ENCODE data around the gene ARID3C.

Gene ARID3C

DNA sequence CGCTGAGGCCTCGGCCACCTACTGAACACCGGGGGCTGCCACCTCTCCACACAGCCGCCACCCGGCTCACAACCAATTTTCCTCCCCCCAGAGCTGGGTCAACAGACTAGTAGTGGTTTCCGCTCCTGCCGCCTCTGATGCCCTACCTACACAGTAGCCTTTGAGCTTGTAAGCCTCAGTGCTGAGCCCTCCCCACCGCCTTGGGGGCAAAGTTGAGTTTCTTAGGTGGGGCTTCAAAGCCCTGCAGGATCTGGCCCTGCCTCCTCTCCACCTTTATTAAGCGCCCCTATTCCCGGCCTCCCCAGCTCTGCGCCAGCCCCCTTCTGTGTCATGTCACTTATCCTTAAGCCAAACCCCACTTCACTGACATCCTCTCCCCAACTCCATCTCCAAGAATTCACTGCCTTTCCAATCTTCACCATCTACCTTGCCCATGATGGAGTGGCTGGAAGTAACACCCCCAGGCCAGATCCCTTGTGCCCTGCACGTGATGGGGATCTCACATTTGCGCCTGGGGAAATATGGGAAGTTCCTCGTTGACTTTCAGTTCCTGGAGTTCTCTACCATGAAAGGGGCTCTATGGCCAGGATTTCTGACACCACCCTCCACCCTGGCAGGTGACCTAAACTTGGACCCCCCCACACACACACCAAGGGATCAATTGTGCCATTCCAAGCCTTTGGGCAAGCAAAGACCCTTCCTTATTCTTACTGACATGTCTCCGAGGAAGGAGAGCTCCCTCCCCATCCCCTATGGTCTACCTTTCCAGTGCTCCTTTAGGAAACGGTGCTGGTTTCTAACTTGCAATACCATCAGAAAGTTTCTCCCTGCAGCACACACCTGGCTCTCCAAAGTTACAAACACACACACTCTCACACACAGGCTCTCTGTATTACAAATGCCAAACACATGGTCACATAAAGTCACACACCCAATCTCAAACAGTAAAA is 36.7 kb downstream of the ARID3C start:
- DNase-seq: no peak

DNA sequence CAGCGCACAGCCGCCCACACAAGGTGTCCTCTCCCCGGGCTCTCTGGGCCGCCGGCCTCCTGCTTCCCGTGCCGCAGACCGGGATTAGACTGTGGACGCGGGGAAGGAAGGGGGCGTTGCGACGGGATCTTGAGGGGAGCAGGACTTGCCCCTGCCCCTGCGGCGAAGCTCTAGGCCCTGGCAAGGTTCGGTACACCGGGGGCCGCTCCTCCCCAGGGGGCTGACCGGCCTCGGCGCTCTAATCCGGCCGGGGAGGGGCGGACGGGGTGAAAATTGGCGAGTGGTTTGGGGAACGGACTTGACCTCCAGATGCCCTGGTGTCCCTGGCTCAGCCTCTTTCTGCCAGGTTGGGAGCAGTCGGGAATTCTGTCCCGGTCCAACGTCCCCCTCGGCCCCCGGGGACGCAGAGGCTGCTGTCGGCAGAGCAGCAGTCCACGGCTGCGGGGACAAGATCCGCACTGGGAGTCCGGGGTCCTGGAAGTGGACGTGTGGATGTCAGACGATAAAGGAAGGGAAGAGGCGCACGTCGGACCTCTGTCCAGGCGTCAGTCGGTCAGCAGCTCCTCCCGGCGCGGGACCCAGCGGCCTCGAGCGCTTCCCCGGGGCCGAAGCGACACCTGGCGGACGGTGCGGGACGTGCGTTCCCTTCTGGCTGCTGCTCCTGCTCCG is 37.5 kb downstream of the ARID3C start:
- peak; percentile 84 to 85 for DNase-seq

GRCh38 chr9:34590381-34591247 is 38.3 kb downstream of the ARID3C start:
- DNase-seq: no peak

DNA sequence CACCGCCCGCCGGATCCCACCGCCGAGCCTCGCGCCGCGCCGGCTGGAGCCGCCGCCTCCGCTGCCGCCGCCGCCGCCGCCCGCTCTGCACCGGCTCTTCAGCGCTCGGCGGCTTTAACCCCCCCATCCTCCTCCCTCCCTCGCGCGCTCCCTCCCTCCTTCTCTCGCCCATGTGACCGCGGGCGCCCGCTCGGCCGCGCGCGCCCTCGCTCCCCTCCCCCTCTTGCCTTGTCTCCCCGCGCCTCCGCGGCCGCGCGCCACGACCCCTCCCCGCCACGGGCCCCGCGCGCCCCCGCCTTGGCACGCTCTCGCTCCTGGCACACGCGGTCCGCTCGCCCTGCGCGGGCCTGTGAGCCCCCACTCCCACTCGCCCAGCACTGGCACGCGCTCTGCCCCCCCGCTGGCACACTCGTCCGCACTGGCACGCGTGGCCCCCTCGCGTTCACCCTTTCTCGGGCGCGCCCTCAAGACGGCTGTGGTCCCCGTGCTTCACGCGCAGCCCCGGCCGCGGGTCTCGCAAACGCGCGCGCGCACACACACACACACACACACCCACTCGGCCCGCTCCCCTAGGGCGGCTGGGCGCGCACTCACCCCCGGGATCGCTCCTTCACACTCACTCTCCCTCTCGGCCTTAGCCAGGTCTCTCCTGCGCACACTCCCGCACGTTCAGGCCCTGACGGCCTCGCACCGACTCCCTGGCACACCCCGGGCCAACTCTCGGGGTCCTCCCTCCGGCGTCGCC is 39.1 kb downstream of the ARID3C start, which contains the start of gene CNTFR:
TSS of gene CNTFR (minus strand) at position 89 of the 745 bp plus-strand sequence. CDS start 20,743 bp downstream, outside the sequence.
- no peak for DNase-seq

DNA sequence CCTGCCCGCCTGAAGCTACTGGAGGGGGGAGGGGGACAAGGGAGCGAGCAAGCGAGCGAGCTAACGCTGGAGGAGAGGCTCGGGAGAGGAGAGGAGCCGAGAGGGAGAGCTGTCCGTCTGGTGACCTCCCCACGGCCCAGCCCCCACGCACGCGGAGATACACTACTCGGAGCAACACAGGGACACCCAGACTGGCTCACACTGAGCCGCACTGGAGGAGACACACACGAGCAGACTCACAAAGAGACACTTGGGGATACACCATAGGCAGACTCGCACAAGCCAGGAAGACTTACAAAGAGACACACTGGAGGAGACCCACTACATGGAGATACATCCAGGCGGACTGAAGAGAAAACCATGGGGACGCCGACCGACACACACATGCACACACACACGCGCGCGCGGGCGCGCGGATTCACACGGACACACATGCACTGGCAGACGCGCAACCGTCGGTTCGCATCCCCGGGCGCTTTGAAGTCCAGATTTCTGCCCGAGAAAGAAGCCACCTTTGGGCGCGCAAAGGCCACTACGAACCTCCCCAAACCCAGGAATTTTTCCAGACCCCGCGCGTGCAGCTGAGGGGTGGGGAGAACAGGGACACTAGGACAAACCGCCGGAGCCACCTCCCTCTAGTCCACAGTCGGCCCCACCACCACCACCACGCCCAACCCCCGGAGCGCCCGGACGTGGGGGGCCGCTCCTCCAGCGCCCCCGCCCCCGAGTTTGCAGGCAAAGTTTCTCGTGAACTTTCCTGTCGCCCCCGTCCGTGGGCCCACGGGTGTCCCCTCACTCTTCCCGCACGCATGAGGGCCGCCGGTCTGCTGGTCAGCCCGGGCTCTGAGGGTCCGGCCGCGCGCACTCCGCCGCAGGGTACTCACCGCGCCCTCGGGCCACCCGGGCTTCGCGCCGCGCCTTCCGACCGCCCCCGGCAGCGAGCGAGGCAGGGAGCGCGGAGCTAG is 39.9 kb downstream of the ARID3C start:
- no peak for DNase-seq

DNA sequence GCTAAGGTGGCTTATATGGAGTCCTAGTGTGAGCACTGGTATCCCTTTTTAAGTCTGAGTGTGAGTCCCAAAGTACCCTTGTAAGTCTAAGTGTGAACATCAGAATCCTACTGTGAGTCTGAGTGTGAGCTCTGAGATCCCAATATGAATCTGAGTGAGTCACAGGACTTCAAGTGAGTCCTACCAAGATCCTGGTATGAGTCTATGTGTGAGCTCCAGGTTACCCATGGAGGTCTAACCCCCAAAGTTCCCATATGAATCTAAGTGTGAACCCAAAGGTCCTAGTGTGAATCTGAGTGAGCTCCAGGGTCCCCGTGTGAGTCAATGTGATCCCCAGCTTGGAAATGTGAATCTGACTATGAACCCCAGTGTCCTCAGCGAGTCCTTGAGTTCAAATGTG is 41.6 kb downstream of the ARID3C start:
- DNase-seq: no peak

DNA sequence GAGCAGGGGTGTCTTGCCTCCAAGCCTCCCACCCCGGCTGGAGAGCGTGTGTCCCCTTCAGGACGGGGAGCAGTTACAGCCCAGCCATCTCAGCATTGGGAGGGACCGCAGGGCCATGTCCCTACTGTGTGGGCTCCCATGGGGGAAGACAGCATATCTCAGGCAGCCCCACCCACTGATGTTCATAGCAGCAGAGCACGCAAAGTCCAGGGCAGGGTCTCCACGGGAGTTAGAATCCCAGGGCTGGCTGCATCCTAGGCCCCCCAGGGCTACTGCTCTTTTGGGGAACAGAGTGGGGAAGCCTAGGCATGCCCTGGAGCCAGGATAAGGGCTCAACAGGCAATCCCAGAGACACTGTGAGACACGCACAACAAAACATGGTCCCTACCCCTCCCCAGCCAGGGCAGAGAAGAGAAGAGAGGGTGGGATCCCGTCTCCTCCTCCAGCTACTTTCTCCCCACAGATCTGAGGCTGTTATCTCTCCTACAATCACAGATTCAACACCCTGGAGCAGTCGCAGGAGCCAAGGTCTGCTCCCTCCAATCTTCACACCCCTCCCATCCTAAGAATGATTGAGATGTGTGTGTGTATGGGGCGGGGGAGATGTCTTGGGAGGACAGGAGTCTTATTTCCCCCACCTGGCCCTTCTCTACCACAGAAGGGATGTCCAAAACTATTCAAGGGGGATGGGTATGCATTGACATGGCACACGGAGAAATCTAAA is 42.8 kb downstream of the ARID3C start:
- no peak for DNase-seq

DNA sequence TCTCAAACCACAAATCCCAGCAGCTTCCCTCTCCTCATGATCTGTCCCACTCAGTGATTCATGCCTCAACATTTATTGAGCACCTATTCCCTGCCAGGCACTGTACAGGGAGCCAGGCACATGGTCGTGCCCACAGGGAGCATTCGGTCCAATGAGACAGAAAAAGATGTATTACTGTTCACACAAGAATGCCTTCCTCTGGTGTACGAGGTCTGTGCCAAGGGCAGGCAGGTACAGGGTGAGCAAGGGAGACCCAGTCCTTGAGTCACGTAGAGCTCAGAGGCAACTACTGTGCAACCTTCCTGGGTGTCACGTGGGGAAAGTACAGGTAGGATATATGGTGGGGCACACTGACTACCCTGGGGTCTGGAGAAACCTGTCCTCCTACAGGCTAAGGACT is 43.9 kb downstream of the ARID3C start:
- DNase-seq: no peak

DNA sequence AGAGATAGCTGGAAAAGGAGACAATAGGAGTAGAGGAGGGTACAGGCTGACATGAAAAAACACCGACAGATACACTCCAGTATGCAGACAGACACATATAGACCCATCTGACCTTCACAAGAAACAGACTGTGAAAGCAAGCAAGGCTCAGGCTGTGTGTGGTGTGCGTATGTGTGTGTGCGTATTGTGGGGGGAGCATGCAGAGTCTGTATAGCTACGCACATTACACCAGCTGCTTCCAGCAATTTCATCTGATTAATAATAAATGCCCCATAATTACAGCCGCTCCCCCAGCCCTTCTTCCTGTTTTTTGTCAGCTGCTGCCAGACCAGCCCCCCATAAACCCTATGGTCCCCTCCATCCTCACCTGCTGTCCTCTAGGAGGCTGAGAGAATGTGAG is 46.1 kb downstream of the ARID3C start:
- no peak for DNase-seq

DNA sequence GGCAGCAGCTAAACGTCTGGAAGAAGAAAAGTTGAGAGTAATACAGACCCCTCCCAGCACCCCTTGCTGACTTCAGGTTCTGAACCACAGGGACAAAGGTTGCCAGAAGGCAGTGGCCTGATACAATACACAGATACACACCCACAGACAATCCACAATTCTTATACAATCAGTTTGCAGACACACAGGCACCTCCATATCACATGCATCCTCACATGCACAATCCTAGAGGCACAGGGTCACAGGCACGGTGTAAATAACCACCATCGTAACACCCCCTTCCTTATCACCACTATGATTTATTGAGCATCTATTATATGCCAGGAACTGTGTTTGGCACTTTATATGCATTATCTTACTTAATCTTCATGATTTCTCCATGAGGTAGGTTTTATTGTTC is 47.5 kb downstream of the ARID3C start:
- no peak for DNase-seq

DNA sequence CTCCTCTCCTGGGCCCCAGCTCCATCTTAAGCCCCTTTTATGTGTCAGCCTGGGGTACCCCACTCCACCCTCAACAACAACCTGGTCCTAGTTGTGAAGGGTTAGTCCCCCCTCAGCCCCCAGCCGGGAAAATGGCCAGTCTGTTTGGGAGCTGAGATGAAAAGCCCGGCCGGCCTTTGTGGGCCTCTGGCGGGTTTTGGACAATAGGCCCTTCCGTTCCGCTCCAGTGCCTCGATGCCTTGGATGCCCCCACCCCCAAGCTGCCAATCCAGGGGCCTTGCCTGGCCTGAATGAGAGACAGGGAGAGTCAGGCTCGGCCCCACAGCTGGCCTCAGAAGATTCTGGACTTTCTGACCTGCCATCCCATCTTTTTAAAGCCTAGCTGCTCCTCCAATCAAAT is 48.5 kb downstream of the ARID3C start:
- DNase-seq: no peak

GRCh38 chr9:34579808-34580163 is 49.1 kb downstream of the ARID3C start:
- DNase-seq: no peak

DNA sequence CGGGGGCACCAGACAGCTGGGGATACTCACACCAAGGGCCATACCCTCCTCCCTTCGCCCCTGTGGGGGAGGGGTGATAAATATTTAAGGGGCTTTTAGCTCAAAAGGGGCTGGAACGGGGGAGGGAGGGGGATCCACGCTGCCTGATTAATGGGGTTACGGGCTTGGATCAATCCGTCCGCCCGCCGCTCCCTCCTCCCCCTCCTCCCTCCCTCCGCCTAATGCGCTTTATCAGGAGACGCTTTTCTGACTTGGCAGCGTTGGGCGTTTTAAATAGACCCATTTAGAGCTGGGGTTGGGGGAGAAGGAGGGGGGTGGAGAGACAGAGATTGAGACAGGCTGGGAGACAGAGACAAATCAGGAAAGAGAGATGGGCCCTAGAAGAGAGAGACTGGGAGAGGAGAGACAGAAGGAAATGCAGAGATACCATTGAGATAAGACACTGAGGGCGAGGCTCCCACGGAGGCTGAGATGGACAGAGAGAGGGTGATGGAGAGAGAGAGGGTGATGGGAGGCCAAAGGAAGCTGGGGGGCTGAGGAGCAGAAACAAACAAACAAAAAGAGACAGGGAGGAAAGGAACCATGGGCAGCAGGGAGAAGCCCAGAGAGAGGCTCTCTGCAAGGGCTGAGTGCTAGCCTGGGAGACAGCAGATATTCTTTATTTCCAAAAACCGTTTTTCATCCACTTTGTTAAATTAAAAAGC is 49.6 kb downstream of the ARID3C start:
- no peak for DNase-seq

DNA sequence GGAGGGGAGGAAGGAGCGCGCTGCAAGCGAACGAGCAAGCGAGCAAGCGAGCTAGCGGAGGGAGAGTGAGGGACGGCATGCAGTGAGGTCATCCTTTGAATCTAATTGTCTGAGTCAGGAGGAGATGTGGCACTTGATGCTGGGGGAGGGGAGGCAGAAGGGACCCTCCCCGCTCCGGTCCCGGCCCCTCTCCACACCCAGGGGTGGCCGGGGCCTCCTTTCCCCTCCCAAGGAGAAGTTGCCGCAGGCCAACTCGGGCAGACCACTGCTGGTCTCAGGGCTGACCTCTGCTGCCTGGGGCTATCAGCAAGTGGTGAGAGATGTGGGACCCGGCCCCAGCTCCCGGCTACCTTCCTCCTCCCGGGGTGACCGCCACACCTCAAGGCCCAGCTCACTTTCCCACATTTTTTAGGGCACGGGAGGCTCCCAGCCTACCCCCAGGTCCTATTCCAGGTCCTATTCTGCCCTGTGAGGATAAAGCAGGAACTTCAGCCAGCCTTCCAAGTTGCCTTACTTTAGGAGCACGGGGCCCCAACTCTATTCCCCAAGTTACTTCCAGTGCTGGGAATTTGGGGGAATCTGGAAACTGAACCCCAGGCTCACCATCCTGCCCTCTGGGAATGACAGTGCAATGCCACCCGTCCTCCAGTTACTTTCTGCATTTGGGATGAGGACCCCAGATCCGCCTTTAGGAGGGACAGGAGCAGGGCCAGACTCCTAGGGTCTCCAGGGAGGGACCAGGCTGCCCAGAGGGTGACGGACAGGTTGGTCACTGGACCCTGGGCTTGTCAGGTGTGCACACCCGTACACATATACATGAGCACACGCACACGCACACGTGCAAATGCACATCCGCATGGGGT is 50.4 kb downstream of the ARID3C start:
- DNase-seq: no peak

DNA sequence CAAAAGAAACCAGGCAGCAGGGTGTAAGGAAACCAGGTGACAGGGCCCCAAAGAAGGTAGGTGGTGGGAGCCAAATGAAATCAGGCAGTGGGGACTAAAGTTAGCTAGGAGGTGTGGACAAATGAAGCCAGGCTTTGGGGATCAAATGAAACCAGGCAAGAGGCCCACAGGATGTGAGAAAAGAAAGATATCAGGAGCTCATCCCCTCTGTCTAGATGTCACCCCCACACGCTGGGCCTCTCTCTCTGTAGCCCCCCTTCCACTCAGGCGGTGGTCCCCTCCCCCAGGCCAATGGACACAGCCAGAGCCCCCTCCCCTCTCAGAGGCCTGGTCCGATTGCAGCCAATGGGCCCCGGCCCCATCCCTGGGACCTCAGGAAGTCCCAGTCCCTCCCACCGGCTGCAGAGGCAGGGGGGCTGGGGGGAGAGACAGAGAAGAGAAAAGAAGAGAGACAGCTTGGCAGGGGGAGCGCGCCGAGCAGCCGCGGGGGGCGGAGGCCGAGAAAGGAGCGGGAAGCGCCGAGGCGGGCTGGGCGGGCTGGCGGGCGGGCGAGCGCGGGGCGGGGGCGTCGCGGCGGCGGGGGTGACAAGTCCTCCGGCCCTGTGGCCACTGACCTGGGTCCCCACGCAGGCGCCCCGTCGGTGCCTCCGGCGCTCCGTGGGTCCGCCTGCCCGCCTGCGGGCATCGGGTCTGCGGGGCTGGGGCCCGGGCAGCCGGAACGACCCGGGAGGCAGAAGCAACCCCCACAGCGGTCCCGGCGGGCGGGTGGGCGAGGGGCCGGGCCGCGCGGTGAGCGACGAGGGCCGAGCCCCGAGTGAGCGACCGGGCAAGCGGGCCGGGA is 51.2 kb downstream of the ARID3C start:
- no peak for DNase-seq

DNA sequence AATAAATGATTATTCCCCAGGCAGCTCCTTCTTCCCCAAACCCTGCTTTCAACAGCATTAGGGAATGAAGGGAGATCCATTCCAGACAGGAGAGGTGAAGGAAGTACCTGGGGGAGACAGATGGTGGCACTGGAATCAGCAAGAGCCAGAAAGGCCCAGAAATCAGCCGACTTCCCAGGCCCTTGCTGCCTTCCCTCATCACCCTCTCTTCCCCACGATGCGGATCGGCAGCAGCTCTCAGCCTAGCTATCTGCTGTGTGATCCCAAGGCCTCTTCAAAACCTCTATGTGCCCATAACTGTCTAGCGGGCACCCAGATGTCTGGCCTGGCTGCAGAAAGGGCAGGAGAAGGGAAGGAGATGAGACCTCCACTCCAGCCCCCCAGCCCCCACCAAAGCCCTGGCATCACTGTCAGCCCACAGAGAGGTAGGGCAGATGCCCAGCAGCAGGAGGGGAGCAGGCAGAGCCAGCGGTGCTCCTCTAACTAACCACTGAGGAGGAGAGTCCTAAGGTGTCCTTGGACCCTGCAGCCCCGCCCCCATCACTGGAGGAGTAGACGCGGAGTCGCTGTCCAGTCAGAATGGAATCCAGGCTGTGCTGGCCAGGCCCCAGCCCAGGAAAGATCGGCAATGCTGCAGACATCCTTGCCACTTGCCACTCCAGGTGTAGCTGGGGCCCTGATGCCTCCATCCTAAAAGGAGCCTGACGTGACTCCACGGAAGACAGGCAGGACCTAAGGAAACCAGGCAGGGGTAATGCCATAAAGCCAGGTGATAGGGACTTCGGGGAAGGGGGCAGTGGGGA is 52.1 kb downstream of the ARID3C start:
- no peak for DNase-seq
